ENCODE results near the gene SPRTN. TPM values are rescaled to one million over a fixed set of nuclear protein-coding genes. Genes with fewer than 3 reads are reported as not detected.

SPRTN gene
- total RNA-seq, 1 donor from 2014 or later: 13.9 TPM

- no peaks in the 10 kb centered on the region for H3K9me3 Mint-ChIP-seq (ENCODE audit: low read depth)
Measured at GRCh38 chr1:231374394-231374793, 36.3 kb downstream of the SPRTN start.

GRCh38 chr1:231376101-231376500, 38.0 kb downstream of the SPRTN start:
- DNase-seq (ENCODE audit: low spot score, unreplicated experiment): no peak
- Mint-ChIP-seq H3K36me3 (ENCODE audit: insufficient read depth) (no peaks in the 10 kb centered on the region), H3K27ac (no peak overlapping the region), H3K27me3 (no peaks in the 10 kb centered on the region), H3K9me3 (ENCODE audit: low read depth) (no peaks in the 10 kb centered on the region), H3K4me3 (ENCODE audit: low read depth) (no peak overlapping the region), H3K4me1 (ENCODE audit: low read depth) (no peaks in the 10 kb centered on the region)
- TF ChIP-seq CTCF (IDR thresholded peaks at IDR 0.05; ENCODE audit: unreplicated experiment): no peak

More at GRCh38 chr1:231374394-231374793, 36.3 kb downstream of the SPRTN start:
- Mint-ChIP-seq H3K4me1 (ENCODE audit: low read depth) (no peaks in the 10 kb centered on the region), H3K27ac (no peak overlapping the region), H3K27me3 (no peaks in the 10 kb centered on the region), H3K36me3 (ENCODE audit: insufficient read depth) (no peaks in the 10 kb centered on the region), H3K4me3 (ENCODE audit: low read depth) (no peak overlapping the region)
- TF ChIP-seq CTCF (IDR thresholded peaks at IDR 0.05; ENCODE audit: unreplicated experiment): no peak
- no peak for DNase-seq (ENCODE audit: low spot score, unreplicated experiment)

- H3K27ac Mint-ChIP-seq: peak overlapping the region; percentile 62
- no peak for TF ChIP-seq CTCF (IDR thresholded peaks at IDR 0.05; ENCODE audit: unreplicated experiment)
Measured at GRCh38 chr1:231376875-231377549, 38.9 kb downstream of the SPRTN start.

GRCh38 chr1:231381729-231382128, 43.6 kb downstream of the SPRTN start:
- H3K27me3 Mint-ChIP-seq: no peaks in the 10 kb centered on the region
- H3K36me3 Mint-ChIP-seq (ENCODE audit: insufficient read depth): no peaks in the 10 kb centered on the region
- no peak overlapping the region for H3K4me3 Mint-ChIP-seq (ENCODE audit: low read depth)
- peaks cover 3% of the 10 kb centered on the region for H3K4me1 Mint-ChIP-seq (ENCODE audit: low read depth)
- no peaks in the 10 kb centered on the region for H3K9me3 Mint-ChIP-seq (ENCODE audit: low read depth)
- no peak overlapping the region for H3K27ac Mint-ChIP-seq
- TF ChIP-seq CTCF (IDR thresholded peaks at IDR 0.05; ENCODE audit: unreplicated experiment): no peak
- DNase-seq (ENCODE audit: low spot score, unreplicated experiment): no peak

More at GRCh38 chr1:231376875-231377549, 38.9 kb downstream of the SPRTN start:
- Mint-ChIP-seq H3K9me3 (ENCODE audit: low read depth) (no peaks in the 10 kb centered on the region), H3K4me1 (ENCODE audit: low read depth) (no peaks in the 10 kb centered on the region), H3K36me3 (ENCODE audit: insufficient read depth) (no peaks in the 10 kb centered on the region), H3K4me3 (ENCODE audit: low read depth) (no peak overlapping the region), H3K27me3 (no peaks in the 10 kb centered on the region)
- no peak for DNase-seq (ENCODE audit: low spot score, unreplicated experiment)

- no peak for TF ChIP-seq CTCF (IDR thresholded peaks at IDR 0.05; ENCODE audit: unreplicated experiment)
- no peak overlapping the region for H3K4me3 Mint-ChIP-seq (ENCODE audit: low read depth)
- peaks cover 3% of the 10 kb centered on the region for H3K4me1 Mint-ChIP-seq (ENCODE audit: low read depth)
- H3K9me3 Mint-ChIP-seq (ENCODE audit: low read depth): no peaks in the 10 kb centered on the region
- no peaks in the 10 kb centered on the region for H3K27me3 Mint-ChIP-seq
- H3K36me3 Mint-ChIP-seq (ENCODE audit: insufficient read depth): no peaks in the 10 kb centered on the region
- DNase-seq (ENCODE audit: low spot score, unreplicated experiment): no peak
- no peak overlapping the region for H3K27ac Mint-ChIP-seq
Measured at GRCh38 chr1:231382426-231382825, 44.3 kb downstream of the SPRTN start.
